Stimulated activated effector memory CD8-positive, alpha-beta T cell treated with anti-CD3 and anti-CD28 coated beads, Interleukin-12 subunit alpha, Interleukin-12 subunit beta, amount 100 ng/mL, for 72 hours (primary cell): ENCODE data around the gene OTUB2.

Source experiments
- ATAC-seq: fragments of 150-1000 bp; cut with Tn5 transposase; 2 replicates; pipeline ENCODE4 v1.10.0; 2021
- DNase-seq, 2 donors: peaks; one replicate each; pipeline ENCODE4 v3.0.0; 2021 to 2022; ENCODE audit warnings: low spot score in 2 of 2
- H3K27ac Mint-ChIP-seq: one replicate; pipeline ENCODE4 v1.8.0; 2022; ENCODE audit warnings: mild to moderate bottlenecking, mixed read lengths
- H3K36me3 Mint-ChIP-seq: one replicate; pipeline ENCODE4 v1.8.0; 2022; ENCODE audit warnings: mild to moderate bottlenecking, mixed read lengths
- H3K4me1 Mint-ChIP-seq: one replicate; pipeline ENCODE4 v1.8.0; 2022; ENCODE audit warnings: mixed read lengths
- H3K4me3 Mint-ChIP-seq: one replicate; pipeline ENCODE4 v1.8.0; 2022; ENCODE audit warnings: mild to moderate bottlenecking, mixed read lengths
- H3K9me3 Mint-ChIP-seq: one replicate; pipeline ENCODE4 v1.8.0; 2022; ENCODE audit warnings: mixed read lengths

Gene OTUB2

DNA sequence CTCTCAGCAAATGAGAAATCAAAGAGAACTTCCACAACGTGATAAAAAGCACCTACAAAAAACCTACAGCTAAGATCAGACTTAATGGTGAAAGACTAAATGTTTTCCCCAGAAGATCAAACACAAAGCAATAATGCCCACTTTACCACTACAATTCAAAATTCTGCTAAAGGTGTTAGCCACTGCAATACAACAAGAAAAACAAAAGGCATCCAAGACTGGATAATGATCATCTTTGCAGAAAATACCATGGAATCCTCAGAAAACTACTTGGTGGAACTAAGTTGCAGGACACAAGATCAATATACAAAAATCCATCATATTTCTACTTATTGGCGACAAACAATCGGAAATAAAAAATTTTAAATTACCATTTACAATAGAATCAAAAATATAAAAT, 48.4 kb downstream of the OTUB2 start:
- Mint-ChIP-seq H3K27ac (no peak overlapping the region), H3K4me1 (peaks cover 55% of the 10 kb centered on the region), H3K4me3 (no peak overlapping the region)

DNA sequence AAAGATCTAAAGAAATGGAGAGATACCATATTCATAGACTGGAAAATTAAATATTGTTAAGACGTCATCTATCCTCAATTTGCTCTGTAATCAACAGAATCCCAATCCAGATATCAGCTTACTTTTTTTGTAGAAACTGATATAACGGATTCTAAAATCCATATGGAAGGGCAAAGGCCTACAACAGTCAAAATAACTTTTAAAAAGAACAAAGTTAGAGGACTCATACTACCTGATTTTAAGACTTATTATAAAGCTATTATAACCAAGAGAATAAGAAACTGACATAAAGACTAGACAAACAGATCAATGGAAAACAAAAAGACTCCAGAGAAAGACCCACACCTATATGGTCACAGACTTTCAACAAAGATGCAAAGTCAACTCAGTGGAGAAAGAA, 48.9 kb downstream of the OTUB2 start:
- Mint-ChIP-seq H3K9me3 (peaks cover 5% of the 10 kb centered on the region), H3K4me1 (peaks cover 54% of the 10 kb centered on the region), H3K27ac (no peak overlapping the region), H3K36me3 (peaks cover 84% of the 10 kb centered on the region), H3K4me3 (peak overlapping the region; percentile 100)
- DNase-seq: no peak
- ATAC-seq: no peak

More for the DNA sequence above, 48.4 kb downstream of the OTUB2 start:
- Mint-ChIP-seq H3K9me3 (peaks cover 5% of the 10 kb centered on the region), H3K36me3 (peaks cover 81% of the 10 kb centered on the region)
- ATAC-seq (no peak), DNase-seq (no peak)

DNA sequence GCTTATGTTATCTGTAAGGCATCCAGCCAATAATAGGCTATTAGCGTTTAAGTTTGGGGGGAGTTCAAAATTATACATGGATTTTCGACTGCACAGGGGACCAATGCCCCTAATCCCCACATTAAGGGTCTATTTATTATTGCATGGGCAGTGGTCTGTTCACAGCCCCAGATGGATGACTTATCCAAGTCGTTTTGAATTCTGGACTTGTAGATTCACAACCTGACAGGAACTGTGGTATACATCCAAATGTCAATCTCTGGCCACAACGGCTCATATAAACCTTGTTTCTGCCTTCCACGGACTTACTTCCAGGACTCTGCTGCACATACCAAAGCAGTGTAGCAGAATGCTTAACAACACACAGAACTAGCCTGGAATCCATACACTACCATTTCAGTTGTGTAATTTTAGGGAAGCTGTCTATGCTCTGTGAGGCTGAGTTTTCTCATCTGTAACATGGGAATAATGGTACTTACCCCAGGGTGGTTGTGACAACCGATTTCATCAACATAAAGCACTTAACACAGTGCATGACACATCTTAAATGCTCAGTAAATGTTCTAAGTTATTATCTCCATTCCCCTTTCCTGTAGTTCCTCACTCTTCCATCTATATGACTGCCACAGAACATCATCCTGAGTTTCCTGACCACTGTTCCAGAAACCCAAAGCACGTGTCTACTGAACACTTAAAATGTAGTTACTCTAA, 51.1 kb downstream of the OTUB2 start:
- no peak overlapping the region for H3K27ac Mint-ChIP-seq
- peaks cover 3% of the 10 kb centered on the region for H3K9me3 Mint-ChIP-seq
- no peak for ATAC-seq
- peaks cover 79% of the 10 kb centered on the region for H3K36me3 Mint-ChIP-seq
- H3K4me1 Mint-ChIP-seq: peaks cover 46% of the 10 kb centered on the region
- peak overlapping the region; percentile 100 for H3K4me3 Mint-ChIP-seq
- peak in 1 of 2 donors; percentile 46 for DNase-seq

DNA sequence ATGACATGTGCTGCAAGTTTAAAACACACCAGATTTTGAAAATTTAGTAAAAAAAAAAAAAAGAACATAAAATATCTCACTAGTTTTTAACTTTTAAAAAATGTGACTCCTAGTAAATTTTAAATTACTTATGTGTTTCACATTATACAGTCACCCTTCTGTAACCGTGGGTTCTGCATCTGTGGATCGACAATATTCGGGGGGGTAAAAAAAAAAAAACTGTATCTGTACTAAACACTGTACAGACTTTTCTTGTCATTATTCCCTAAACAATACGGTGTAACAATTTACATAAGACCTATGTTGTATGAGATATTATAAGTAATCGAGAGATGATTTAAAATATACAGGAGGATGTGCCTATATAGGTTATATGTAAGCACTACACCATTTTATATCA, 51.7 kb downstream of the OTUB2 start:
- ATAC-seq (no peak), DNase-seq (no peak)
- Mint-ChIP-seq H3K4me1 (peaks cover 44% of the 10 kb centered on the region), H3K27ac (no peak overlapping the region), H3K4me3 (peak overlapping the region; percentile 100), H3K9me3 (peaks cover 3% of the 10 kb centered on the region), H3K36me3 (peaks cover 74% of the 10 kb centered on the region)

DNA sequence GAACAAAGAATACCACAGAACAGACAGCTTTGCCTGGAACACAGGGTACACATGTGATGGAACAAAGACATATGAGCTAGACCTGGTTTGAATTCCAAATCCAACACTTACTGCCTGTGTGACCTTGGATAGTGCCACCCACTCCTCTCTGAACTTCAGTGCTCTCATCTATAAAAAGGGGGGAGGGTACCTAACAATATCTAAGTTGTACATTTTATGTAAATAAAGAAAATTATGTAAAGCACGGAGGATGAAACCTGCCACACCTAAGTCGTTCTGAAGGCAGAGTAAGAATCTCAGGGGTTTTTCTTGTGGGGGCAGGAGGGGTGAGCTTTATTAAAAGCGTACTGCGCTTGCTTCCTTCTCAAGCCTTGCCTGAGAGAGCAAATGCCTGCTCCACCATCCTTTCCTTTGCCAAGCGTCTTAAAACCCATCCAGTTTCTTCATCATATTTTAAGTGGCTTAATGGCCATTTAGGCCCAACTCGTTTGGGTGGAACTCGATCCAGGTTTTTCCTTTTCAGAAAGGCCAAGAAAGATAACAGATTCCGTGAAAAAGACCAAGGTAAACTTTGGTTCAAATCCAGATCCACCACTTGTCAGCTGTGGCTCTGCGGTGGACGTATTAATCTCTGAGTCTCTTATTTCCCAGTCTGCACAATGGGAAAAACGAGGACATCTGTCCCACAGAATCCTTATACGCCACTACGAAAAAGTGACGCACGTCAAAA, 53.9 kb downstream of the OTUB2 start:
- Mint-ChIP-seq H3K4me1 (peaks cover 38% of the 10 kb centered on the region), H3K27ac (peak overlapping the region; percentile 100), H3K9me3 (peaks cover 3% of the 10 kb centered on the region), H3K4me3 (peak overlapping the region; percentile 100), H3K36me3 (peaks cover 60% of the 10 kb centered on the region)
- DNase-seq: peak in 1 of 2 donors; percentile 49
- no peak for ATAC-seq

DNA sequence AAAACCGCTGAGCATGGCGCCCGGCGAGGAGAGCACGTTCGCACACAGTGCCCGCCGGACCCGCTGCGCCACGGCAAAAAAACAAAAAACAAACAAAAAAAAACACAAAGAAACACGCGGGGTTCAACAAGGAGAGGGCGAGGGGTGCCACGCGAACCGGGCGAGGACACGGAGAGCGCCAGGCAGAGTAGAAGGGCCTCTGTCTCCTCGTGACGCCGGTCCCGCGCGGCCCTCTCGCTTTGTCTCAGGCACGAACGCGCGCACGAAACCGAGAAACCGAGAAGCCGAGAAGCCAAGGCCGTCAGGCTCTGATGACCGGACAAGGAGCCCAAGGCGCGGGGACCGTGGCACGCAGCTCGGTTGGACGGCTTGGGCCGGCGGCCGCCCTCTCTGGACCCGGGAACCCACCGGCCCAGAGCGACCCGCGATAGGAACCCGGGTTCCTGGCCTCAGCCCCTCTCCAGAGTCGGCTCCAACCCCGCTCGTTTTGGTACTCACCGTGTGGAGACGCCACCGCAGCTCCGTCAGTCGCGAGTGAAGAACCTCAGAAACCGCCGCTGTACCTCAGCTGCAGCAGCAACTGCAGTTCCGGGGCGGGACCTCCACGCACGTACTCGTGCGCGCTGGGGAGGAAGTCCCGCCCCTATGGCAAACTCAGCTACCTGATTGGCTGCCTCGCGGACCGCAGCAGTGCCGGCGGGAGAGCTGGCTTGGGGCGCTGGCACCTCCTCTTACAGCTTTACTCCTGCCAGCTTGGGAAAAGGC, 54.7 kb downstream of the OTUB2 start, which contains the start of the genes DDX24 and IFI27L1:
Gene DDX24 (minus strand): TSS at position 582 of the 765 bp plus-strand sequence. CDS start 1,460 bp downstream, outside the sequence.
Gene IFI27L1 (plus strand): TSS at position 690 of the 765 bp plus-strand sequence. CDS start 15,628 bp downstream, outside the sequence.
- peak; percentile 92 to 96 for DNase-seq
- H3K4me3 Mint-ChIP-seq: peak within 1 kb of the TSS; percentile 100
- H3K36me3 Mint-ChIP-seq: peaks cover 53% of the 10 kb centered on the region
- peak within 1 kb of the TSS; percentile 100 for H3K27ac Mint-ChIP-seq
- ATAC-seq: peak; percentile 99
- peaks cover 38% of the 10 kb centered on the region for H3K4me1 Mint-ChIP-seq
- no peaks in the 10 kb centered on the region for H3K9me3 Mint-ChIP-seq

DNA sequence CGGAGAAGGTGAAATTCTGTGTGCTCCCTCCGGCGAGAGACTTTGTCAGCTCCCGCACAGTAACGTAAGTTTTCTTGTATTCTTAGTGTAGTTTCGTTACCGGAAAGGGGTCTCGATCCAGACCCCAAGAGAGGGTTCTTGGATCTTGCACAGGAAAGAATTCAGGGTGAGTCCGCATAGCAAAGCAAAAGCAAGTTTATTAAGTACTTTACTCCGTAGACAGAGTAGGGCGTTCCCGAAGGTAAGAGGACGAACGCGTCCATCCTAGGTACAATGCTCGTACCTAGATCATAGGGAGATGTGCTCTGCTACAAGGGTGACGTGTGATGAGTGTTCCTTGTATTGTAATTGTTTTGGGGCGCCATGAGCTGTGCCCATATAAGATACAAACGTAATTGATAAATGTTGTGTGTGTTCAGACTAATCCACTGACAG, 55.3 kb downstream of the OTUB2 start:
- peak; percentile 50 for ATAC-seq
- Mint-ChIP-seq H3K4me3 (peak overlapping the region; percentile 100), H3K9me3 (peaks cover 2% of the 10 kb centered on the region), H3K36me3 (peaks cover 47% of the 10 kb centered on the region), H3K4me1 (peaks cover 44% of the 10 kb centered on the region), H3K27ac (peak overlapping the region; percentile 100)
- no peak for DNase-seq

DNA sequence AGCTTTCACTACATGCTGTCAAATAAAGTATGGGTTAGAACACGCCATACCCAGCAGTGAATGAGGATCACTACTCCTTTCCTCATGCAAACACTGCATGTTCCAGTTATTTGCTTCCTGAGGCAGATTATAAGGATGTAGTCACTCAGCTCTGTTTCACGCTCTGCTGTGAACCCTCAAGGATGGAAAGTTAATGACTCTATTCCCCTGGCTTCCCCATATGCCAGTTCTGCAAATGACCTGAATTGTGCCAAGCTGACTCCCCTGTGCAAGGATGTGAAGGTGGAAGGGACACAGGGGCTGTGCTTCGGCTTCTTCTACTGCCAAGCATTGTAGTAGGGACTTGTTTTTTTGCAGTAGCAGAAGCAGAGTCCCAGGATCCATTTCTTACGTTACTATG, 61.8 kb downstream of the OTUB2 start:
- Mint-ChIP-seq H3K36me3 (no peaks in the 10 kb centered on the region), H3K27ac (no peak overlapping the region), H3K4me3 (no peak overlapping the region), H3K4me1 (peaks cover 6% of the 10 kb centered on the region), H3K9me3 (peaks cover 2% of the 10 kb centered on the region)
- no peak for ATAC-seq
- no peak for DNase-seq

DNA sequence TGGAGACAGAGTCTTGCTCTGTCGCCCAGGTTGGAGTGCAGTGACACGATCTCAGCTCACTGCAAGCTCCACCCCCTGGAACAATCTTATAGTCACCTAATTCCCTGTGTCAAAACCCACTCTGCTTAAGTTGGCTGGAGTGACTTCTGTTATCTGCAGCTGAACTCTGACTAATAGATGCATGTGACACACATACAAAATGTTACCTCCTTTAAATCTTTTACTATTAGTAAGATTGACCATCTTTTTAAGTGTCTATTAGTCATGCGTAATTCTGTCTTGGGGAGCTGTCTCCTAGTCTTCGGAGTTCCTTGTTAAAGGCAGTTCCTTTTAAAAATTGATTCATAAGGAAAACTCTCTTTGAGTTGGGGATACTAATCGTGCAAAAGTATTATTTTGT, 62.4 kb downstream of the OTUB2 start:
- Mint-ChIP-seq H3K9me3 (peaks cover 2% of the 10 kb centered on the region), H3K4me1 (peaks cover 6% of the 10 kb centered on the region), H3K36me3 (no peaks in the 10 kb centered on the region), H3K27ac (no peak overlapping the region), H3K4me3 (no peak overlapping the region)
- no peak for ATAC-seq
- no peak for DNase-seq

DNA sequence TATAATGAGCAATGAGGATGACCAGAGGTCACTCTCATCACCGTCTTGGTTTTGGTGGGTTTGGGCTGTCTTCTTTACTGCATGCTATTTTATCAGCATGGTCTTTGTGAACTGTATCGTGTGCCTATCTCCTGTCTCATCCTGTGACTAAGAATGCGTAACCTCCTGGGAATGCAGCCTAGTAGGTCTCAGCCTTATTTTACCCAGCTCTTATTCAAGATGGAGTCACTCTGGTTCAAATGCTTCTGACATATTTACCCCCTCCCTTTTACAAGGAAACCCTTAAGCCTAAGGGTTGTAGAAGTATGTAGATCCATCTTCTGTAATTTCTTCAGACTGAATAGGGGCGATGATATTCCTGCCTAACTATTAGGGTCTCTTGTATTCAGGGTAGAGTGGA, 63.3 kb downstream of the OTUB2 start:
- no peaks in the 10 kb centered on the region for H3K36me3 Mint-ChIP-seq
- no peak for DNase-seq
- peaks cover 2% of the 10 kb centered on the region for H3K9me3 Mint-ChIP-seq
- H3K4me3 Mint-ChIP-seq: no peak overlapping the region
- peaks cover 6% of the 10 kb centered on the region for H3K4me1 Mint-ChIP-seq
- no peak for ATAC-seq
- no peak overlapping the region for H3K27ac Mint-ChIP-seq

DNA sequence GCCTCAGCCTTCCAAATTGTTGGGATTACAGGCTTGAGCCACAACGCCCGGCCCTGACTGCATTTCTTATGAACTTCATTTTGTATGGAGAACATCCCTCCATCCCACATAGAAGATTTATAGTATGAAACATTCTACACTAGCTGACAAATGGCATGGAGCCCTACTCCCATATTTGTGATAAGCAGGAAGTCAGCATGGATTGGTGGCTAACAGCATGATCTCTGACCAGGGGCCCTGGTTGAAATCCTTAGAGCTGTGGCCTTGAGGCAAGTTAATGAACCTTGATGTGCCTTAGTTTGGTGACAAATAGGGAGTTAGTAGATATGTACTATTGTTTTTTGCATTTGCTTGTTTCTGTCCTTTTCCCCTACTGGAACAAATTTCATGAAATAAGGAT, 67.3 kb downstream of the OTUB2 start:
- Mint-ChIP-seq H3K9me3 (no peaks in the 10 kb centered on the region), H3K36me3 (peaks cover 9% of the 10 kb centered on the region), H3K4me3 (no peak overlapping the region), H3K4me1 (no peaks in the 10 kb centered on the region), H3K27ac (no peak overlapping the region)
- ATAC-seq: no peak
- no peak for DNase-seq

DNA sequence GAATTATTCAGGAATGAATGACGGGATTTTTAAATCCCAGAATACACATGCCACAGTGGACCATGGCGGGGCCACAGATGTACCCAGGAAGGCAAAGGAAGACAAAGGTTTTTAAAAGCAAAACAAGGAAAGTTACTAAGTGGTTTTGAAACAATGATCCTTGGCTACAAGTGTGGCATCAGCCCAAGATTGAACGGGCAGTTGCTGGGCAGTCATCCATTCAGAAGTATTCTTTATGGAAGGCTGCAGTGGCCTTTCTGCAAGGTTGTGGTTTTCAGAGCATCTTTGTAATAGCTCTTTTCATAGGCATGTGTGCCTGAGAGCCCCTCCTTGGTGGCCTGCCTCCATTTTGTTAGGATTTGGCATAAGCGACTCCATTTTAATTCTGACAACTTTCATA, 71.0 kb downstream of the OTUB2 start:
- H3K4me3 Mint-ChIP-seq: no peak overlapping the region
- no peaks in the 10 kb centered on the region for H3K9me3 Mint-ChIP-seq
- H3K36me3 Mint-ChIP-seq: peaks cover 9% of the 10 kb centered on the region
- H3K27ac Mint-ChIP-seq: no peak overlapping the region
- ATAC-seq (no peak), DNase-seq (no peak)
- H3K4me1 Mint-ChIP-seq: no peaks in the 10 kb centered on the region
